Heart left ventricle (tissue), 13 donors: Measurements from ENCODE around the gene NPC1L1.

Source experiments
- POLR2A ChIP-seq, 2 donors: fragments of 450-650 bp; IDR thresholded peaks; one replicate each; pipeline ENCODE4 v1.6.1; 2017; ENCODE audit warnings: antibody characterized with exemption in 2 of 2, mild to moderate bottlenecking in 2 of 2, moderate library complexity in 2 of 2
- TF ChIP-seq, protein P1 (sequence below), 12 donors: fragments of 200-600 bp; sonication (generic) in 4 of 12; IDR thresholded peaks; one replicate each; pipeline versions ENCODE4 v1.5.0 to v1.8.0; 2018 to 2022; ENCODE audit warnings: antibody characterized with exemption in 12 of 12, mild to moderate bottlenecking in 5 of 12
- donor health status: ischemic (EF 13 %, LVEDD 7.1; RV severe dilation, severe dysfunction).
- donor health status: DM: no; HTN: yes; CAD: no.
- donor health status: DM: no; HTN: no; CAD: no.
- donor health status: ischemic (EF 25% LVEDD 6.9; RV normal size, moderate dysfunction).
- donor health status: ischemic (EF 25% LVEDD 5.7; RV mildly dilated, moderate dysfunction).
- donor health status: ischemic (EF 35%, LVEDD 5.7; RV mildly dilated, moderate dysfunction).
- donor health status: nonischemic (EF 11% LVEDD 7.7; RV severe dilation, severe dysfunction).
- donor health status: DM: yes; HTN: yes; CAD: no.
- donor health status: PGD.
- donor health status: ischemic (EF 29% LVEDD 5.4; RV normal size, mild dysfunction).
- donor health status: nonischemic (EF 23%, LVEDD 6.1; RV moderate dilation, normal function).

DNA sequence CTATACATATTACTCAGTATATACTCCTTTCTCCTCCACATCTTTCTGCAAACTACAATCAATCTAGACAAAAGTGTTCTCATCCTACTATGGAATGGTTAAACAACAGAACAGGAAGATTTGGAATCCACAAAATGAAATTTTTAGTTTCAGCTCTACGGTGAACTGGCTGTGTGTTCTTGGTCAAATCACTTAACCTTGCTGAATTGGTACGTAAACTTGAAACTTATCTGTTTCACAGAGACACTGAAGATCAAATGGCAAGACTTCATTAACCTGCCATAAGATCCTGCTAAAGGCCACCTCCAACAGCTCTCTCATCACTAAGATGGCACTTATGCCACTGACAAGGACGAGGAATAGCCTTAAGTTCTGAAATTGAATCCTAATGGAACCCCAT, 52.2 kb downstream of the NPC1L1 start:
- TF ChIP-seq, protein P1, sequence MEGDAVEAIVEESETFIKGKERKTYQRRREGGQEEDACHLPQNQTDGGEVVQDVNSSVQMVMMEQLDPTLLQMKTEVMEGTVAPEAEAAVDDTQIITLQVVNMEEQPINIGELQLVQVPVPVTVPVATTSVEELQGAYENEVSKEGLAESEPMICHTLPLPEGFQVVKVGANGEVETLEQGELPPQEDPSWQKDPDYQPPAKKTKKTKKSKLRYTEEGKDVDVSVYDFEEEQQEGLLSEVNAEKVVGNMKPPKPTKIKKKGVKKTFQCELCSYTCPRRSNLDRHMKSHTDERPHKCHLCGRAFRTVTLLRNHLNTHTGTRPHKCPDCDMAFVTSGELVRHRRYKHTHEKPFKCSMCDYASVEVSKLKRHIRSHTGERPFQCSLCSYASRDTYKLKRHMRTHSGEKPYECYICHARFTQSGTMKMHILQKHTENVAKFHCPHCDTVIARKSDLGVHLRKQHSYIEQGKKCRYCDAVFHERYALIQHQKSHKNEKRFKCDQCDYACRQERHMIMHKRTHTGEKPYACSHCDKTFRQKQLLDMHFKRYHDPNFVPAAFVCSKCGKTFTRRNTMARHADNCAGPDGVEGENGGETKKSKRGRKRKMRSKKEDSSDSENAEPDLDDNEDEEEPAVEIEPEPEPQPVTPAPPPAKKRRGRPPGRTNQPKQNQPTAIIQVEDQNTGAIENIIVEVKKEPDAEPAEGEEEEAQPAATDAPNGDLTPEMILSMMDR (IDR thresholded peaks at IDR 0.05), result no peak
- no peak for TF ChIP-seq POLR2A (IDR thresholded peaks at IDR 0.05)
